Duodenal mucosa (tissue), 2 donors: Measurements from ENCODE around the gene CCDC6.

Experiments used
- H3K27ac ChIP-seq: one replicate; pipeline ENCODE4 v1.7.0; 2013; ENCODE audit warnings: low read depth, low read length
- H3K27me3 ChIP-seq, 2 donors: one replicate each; pipeline ENCODE4 v1.7.0; 2013; ENCODE audit warnings: low read length in 2 of 2, control low read depth in 1 of 2; ENCODE audit not compliant: insufficient read depth in 2 of 2, control insufficient read depth in 1 of 2
- H3K36me3 ChIP-seq, 2 donors: one replicate each; pipeline ENCODE4 v1.7.0; 2013; ENCODE audit warnings: low read length in 2 of 2, control low read depth in 1 of 2; ENCODE audit not compliant: insufficient read depth in 2 of 2, control insufficient read depth in 1 of 2
- H3K4me1 ChIP-seq, 2 donors: one replicate each; pipeline ENCODE4 v1.7.0; 2013; ENCODE audit warnings: low read length in 2 of 2, control low read depth in 1 of 2; ENCODE audit not compliant: insufficient read depth in 2 of 2, control insufficient read depth in 1 of 2
- H3K4me3 ChIP-seq, 2 donors: one replicate each; pipeline ENCODE4 v1.7.0; 2013; ENCODE audit warnings: low read length in 2 of 2, low read depth in 1 of 2
- H3K9ac ChIP-seq, 2 donors: one replicate each; pipeline ENCODE4 v1.7.0; 2013; ENCODE audit warnings: low read length in 2 of 2, low read depth in 1 of 2
- H3K9me3 ChIP-seq, 2 donors: one replicate each; pipeline ENCODE4 v1.7.0; 2013; ENCODE audit warnings: low read length in 2 of 2, control low read depth in 1 of 2; ENCODE audit not compliant: control insufficient read depth in 1 of 2

The CCDC6 gene

DNA sequence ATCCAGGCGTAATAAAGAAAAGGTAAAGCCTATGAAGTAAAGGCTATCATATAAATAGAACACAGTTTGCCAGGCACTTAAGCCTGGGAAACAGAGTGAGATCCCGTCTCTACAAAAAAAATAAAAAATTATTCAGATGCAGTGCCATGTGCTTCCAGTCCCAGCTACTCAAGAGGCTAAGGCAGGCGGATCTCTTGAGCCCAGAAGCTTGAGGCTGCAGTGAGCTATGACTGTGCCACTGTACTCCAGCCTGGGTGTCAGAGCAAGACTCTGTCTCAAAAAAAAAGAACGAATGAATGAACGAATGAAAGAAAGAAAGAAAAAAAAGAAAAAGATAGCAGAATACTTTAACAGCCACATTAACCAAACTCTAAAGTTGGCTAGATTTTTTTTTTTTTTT lies 85.9 kb downstream of the CCDC6 start:
- Histone ChIP-seq H3K27me3 (no peaks in the 10 kb centered on the region), H3K9ac (no peak overlapping the region), H3K27ac (no peak overlapping the region), H3K36me3 (peaks cover 6 to 20% of the 10 kb centered on the region in 2 donors), H3K4me3 (no peak overlapping the region), H3K4me1 (no peaks in the 10 kb centered on the region), H3K9me3 (no peaks in the 10 kb centered on the region)

DNA sequence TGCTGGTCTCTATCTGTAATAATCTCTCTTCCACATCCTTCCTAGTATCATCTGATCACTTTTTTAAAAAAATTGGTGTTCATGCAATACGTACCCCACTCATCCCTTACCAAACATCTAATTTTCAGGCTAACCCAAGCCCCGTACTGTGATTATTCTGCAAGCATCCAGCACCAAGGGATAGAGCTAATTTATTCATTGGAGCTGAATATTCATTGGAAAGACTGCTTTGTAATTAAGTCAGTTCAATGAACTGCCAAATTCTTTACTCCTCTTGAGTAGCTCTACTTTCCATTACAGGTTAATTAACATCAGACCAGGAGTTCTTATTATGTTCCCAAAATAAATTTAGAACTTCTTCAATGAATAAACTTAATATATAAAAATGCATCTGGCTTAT lies 86.7 kb downstream of the CCDC6 start:
- H3K9me3 ChIP-seq: no peaks in the 10 kb centered on the region
- H3K36me3 ChIP-seq: peaks cover 5 to 20% of the 10 kb centered on the region in 2 donors
- no peak overlapping the region for H3K27ac ChIP-seq
- H3K9ac ChIP-seq: no peak overlapping the region
- no peak overlapping the region for H3K4me3 ChIP-seq
- no peaks in the 10 kb centered on the region for H3K4me1 ChIP-seq
- no peaks in the 10 kb centered on the region for H3K27me3 ChIP-seq

- Histone ChIP-seq H3K4me3 (no peak overlapping the region), H3K4me1 (no peaks in the 10 kb centered on the region), H3K9me3 (no peaks in the 10 kb centered on the region), H3K36me3 (peaks cover 5 to 22% of the 10 kb centered on the region in 2 donors), H3K27me3 (no peaks in the 10 kb centered on the region), H3K27ac (no peak overlapping the region), H3K9ac (no peak overlapping the region)
Measured at GRCh38 chr10:59819265-59819664, 87.1 kb downstream of the CCDC6 start.

GRCh38 chr10:59817773-59818172 lies 88.6 kb downstream of the CCDC6 start:
- no peaks in the 10 kb centered on the region for H3K4me1 ChIP-seq
- no peaks in the 10 kb centered on the region for H3K27me3 ChIP-seq
- H3K9me3 ChIP-seq: no peaks in the 10 kb centered on the region
- H3K4me3 ChIP-seq: no peak overlapping the region
- H3K27ac ChIP-seq: no peak overlapping the region
- H3K36me3 ChIP-seq: peaks cover 5 to 24% of the 10 kb centered on the region in 2 donors
- H3K9ac ChIP-seq: no peak overlapping the region

DNA sequence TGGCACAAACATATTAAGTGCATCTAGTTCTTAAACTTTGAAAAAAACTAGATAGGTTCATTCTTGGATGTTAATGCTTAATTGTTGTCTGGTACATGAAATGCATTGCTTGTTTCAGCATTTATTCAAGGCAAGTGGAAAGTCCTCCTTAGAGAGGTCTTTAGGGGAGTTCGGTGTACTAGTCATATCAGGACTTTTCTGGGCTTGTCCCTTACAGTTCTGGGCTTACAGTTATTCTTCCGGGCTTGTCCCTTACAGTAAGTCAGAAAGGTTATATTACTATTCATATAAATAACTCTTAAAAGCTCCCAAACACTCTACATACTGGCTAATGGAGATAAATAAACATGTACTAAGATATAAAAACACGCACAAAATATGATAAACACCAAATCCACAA lies 91.5 kb downstream of the CCDC6 start:
- H3K27ac ChIP-seq: no peak overlapping the region
- no peak overlapping the region for H3K9ac ChIP-seq
- H3K9me3 ChIP-seq: no peaks in the 10 kb centered on the region
- H3K4me1 ChIP-seq: no peaks in the 10 kb centered on the region
- H3K4me3 ChIP-seq: no peak overlapping the region
- peaks cover 19 to 47% of the 10 kb centered on the region in 2 donors for H3K36me3 ChIP-seq
- no peaks in the 10 kb centered on the region for H3K27me3 ChIP-seq

DNA sequence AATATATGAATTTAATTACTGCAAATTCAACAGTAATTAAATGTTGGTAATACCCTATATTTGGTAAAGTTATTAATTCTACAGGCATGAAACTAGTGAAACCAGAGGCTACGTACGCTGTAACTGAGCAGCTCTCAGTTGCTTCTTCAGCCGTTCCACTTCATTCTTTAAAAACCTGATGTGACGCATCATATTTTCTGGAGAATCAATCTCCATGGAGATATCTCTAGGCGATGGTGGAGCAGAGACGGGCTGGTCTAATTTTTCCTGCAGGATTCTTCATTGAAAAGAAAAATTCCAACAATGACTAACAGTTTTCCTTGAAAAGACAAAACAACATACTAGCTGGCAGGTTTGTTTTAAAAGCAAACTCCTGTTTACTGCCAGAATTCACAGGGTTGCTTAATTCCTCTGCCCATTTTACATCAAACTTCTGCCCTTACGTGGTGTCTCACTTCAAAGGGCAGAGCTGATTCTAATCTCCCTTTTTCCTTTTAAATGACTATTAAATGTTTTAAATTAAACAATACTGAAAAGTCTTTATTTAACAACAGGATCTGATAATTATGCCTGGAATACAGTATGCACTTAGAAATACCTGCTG lies 93.7 kb downstream of the CCDC6 start:
- H3K36me3 ChIP-seq: peaks cover 15 to 56% of the 10 kb centered on the region in 2 donors
- peaks cover 0 to 6% of the 10 kb centered on the region in 2 donors for H3K4me1 ChIP-seq
- H3K4me3 ChIP-seq: no peak overlapping the region
- no peaks in the 10 kb centered on the region for H3K9me3 ChIP-seq
- no peak overlapping the region for H3K9ac ChIP-seq
- no peaks in the 10 kb centered on the region for H3K27me3 ChIP-seq
- no peak overlapping the region for H3K27ac ChIP-seq

DNA sequence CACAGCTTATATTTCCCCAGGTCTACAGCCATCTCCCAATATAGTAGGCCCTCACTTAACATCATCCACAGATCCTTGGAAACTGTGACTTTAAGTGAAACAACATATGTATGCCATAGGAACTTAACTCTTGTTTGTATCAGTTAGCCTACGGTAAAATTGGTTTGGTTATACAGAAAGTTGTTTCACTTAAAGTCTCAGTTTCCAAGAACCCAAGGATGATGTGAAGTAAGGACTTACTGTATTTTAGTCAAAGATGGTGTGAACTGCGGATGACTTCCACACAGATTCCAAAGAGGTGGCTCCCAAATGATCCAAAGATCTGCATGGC lies 96.7 kb downstream of the CCDC6 start:
- Histone ChIP-seq H3K27me3 (no peaks in the 10 kb centered on the region), H3K4me1 (peaks cover 0 to 6% of the 10 kb centered on the region in 2 donors), H3K27ac (no peak overlapping the region), H3K9ac (no peak overlapping the region), H3K9me3 (no peaks in the 10 kb centered on the region), H3K36me3 (peaks cover 34 to 77% of the 10 kb centered on the region in 2 donors), H3K4me3 (no peak overlapping the region)

DNA sequence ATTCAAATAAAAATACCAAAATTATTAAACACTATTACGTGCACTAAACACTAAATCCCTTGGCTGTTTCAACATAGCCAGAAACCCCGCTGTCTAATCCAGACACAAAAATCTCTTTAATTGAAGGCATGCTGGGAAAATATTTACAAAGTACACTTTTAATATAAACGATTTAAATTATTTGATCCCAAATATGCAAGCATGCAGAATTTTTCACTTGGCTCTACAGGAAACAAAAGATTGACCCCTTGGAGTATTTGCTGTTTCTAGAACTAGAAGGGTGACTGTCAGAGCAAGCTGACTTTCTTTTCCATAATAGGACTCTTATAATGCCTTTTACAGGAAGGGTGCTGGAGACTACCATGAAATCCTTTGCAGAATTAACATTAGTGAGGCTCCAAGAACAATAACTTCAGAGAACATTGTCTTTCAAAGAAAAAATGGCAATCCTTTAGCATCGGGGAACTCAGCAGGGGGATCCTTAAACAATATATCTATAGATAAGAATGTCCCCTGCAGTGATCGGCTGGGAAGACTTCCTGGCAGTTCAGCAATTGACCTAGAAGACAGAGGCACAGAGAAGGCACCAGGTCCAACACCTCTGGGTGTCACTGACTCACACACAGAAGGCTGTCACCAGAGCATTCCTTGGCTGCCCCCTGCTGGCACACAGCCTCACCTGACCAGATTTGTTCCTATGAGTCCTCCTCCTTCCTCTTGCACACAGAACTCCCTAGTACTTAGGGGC lies 97.3 kb downstream of the CCDC6 start:
- no peak overlapping the region for H3K9ac ChIP-seq
- no peaks in the 10 kb centered on the region for H3K27me3 ChIP-seq
- H3K4me3 ChIP-seq: no peak overlapping the region
- no peaks in the 10 kb centered on the region for H3K9me3 ChIP-seq
- H3K27ac ChIP-seq: no peak overlapping the region
- H3K4me1 ChIP-seq: peaks cover 0 to 6% of the 10 kb centered on the region in 2 donors
- H3K36me3 ChIP-seq: peaks cover 40 to 78% of the 10 kb centered on the region in 2 donors

- Histone ChIP-seq H3K27ac (no peak overlapping the region), H3K27me3 (no peaks in the 10 kb centered on the region), H3K4me1 (peaks cover 0 to 6% of the 10 kb centered on the region in 2 donors), H3K4me3 (no peak overlapping the region), H3K36me3 (peaks cover 47 to 85% of the 10 kb centered on the region in 2 donors), H3K9me3 (no peaks in the 10 kb centered on the region), H3K9ac (no peak overlapping the region)
Measured at GRCh38 chr10:59807629-59808620, 98.4 kb downstream of the CCDC6 start.

DNA sequence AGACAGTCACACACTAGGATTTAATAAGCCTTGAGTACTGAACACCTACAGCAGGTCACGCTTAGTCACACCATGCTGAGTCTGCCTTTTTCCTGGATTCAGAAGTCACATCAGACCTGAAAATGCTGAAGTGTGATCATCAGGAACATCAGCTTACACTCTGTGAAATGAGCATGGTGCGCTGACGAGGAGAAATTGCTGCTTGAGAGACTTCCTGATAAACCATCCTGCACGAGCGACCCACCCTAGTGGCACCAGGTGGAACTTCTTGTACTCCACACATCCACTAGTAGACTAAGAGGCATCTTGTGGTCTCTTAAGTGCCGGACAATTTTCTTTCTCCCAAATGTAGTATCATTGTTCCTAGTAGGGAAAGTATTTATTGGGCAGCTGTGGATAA lies 101.3 kb downstream of the CCDC6 start:
- H3K27me3 ChIP-seq: no peaks in the 10 kb centered on the region
- H3K4me3 ChIP-seq: no peak overlapping the region
- H3K9ac ChIP-seq: no peak overlapping the region
- H3K9me3 ChIP-seq: no peaks in the 10 kb centered on the region
- no peak overlapping the region for H3K27ac ChIP-seq
- peaks cover 34 to 65% of the 10 kb centered on the region in 2 donors for H3K36me3 ChIP-seq
- H3K4me1 ChIP-seq: peaks cover 0 to 6% of the 10 kb centered on the region in 2 donors
